ENCODE measurements around the gene USP40. TPM values are rescaled to one million over a fixed set of nuclear protein-coding genes. Genes with fewer than 3 reads are reported as not detected.

USP40 gene
- total and polyA plus RNA-seq, 10 donors = 11.4 to 57.3 (median 38.1) TPM

GRCh38 chr2:233491326-233491725, 75.3 kb downstream of the USP40 start:
- Histone ChIP-seq H3K4me3 (no peak overlapping the region), H3K4me1 (peaks cover 0 to 16% (median 0%) of the 10 kb centered on the region in 6 donors), H3K27ac (no peak overlapping the region), H3K36me3 (peaks cover 2 to 89% (median 40%) of the 10 kb centered on the region in 6 donors), H3K27me3 (replicated peaks in 1 of 7) (no peaks in the 10 kb centered on the region), H3K9me3 (no peaks in the 10 kb centered on the region)
- no peak for DNase-seq
- TF ChIP-seq, protein P1, sequence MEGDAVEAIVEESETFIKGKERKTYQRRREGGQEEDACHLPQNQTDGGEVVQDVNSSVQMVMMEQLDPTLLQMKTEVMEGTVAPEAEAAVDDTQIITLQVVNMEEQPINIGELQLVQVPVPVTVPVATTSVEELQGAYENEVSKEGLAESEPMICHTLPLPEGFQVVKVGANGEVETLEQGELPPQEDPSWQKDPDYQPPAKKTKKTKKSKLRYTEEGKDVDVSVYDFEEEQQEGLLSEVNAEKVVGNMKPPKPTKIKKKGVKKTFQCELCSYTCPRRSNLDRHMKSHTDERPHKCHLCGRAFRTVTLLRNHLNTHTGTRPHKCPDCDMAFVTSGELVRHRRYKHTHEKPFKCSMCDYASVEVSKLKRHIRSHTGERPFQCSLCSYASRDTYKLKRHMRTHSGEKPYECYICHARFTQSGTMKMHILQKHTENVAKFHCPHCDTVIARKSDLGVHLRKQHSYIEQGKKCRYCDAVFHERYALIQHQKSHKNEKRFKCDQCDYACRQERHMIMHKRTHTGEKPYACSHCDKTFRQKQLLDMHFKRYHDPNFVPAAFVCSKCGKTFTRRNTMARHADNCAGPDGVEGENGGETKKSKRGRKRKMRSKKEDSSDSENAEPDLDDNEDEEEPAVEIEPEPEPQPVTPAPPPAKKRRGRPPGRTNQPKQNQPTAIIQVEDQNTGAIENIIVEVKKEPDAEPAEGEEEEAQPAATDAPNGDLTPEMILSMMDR (IDR thresholded peaks at IDR 0.05 in 8 of 11, conservative IDR thresholded peaks at IDR 0.05 in 3 of 11) = no peak
- TF ChIP-seq POLR2AphosphoS5 (IDR thresholded peaks at IDR 0.05) (no peak), POLR2A (IDR thresholded peaks at IDR 0.05) (no peak)
- intact Hi-C loops (cut with DNase I; ENCODE audit: low total_unique reads) = no loop called here
- WGBS, 5 donors = 68 to 93% (median 83%) methylated on average over 3 of the region's 3 CpGs

DNA sequence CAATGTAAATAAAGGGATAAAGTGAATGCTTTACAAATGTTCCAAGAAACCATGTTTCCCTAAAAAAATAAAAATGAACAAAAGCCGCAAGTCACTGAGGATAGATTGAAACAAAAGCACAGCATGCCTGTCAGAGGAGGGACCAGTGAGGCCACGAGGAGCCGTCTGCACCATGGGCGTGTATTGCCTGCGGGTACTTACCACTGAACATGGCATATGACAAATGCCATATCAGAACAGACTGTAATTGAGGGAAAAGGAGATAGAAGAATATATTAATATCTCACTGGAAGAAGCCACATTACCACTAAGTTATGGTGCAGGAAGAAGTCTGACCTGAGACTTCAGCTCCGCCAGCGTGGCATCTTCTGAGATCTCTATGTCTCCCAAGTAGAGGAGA, 75.8 kb downstream of the USP40 start:
- intact Hi-C loops (cut with DNase I; ENCODE audit: low total_unique reads) = no loop called here
- Histone ChIP-seq H3K4me3 (no peak overlapping the region), H3K27ac (no peak overlapping the region), H3K4me1 (peaks cover 0 to 17% (median 0%) of the 10 kb centered on the region in 6 donors), H3K36me3 (peaks cover 2 to 89% (median 36%) of the 10 kb centered on the region in 6 donors), H3K27me3 (replicated peaks in 1 of 7) (no peaks in the 10 kb centered on the region), H3K9me3 (no peaks in the 10 kb centered on the region)
- TF ChIP-seq POLR2AphosphoS5 (IDR thresholded peaks at IDR 0.05) = no peak
- TF ChIP-seq, protein P1 (IDR thresholded peaks at IDR 0.05 in 8 of 11, conservative IDR thresholded peaks at IDR 0.05 in 3 of 11) = no peak
- no peak for DNase-seq
- WGBS, 5 donors = 94 to 100% (median 98%) methylated on average over 7 of the region's 7 CpGs

DNA sequence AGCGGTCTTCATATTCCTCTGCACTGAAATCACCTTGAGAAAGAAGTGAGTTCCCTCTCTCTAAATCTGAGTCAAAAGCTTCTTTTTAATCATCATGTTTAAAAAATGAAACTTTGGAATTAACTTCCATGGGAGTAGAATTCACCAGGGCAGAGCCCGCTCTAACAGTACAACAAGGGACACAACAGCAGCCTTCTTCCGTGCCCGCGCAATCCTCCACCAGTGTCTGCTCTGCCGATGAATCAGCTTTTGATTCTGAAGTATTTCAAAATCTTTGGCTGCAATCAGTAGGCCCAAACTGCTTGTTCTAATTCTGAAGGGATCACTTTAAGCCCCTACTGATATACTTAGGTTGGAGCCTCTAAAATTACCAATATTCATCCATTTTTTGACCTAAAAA, 76.9 kb downstream of the USP40 start:
- H3K4me3 ChIP-seq = no peak overlapping the region

GRCh38 chr2:233489143-233489542, 77.4 kb downstream of the USP40 start:
- H3K4me3 ChIP-seq = no peak overlapping the region
- peaks cover 2 to 96% (median 40%) of the 10 kb centered on the region in 6 donors for H3K36me3 ChIP-seq
- peak overlapping the region in 1 of 8 donors; percentile 9 for H3K27ac ChIP-seq
- 74 to 86% (median 81%) methylated on average over 10 of the region's 10 CpGs for WGBS, 5 donors
- no peaks in the 10 kb centered on the region for H3K27me3 ChIP-seq (replicated peaks in 1 of 7)
- H3K4me1 ChIP-seq = peaks cover 0 to 17% (median 0%) of the 10 kb centered on the region in 6 donors
- peak; percentile 59 for DNase-seq
- intact Hi-C loops (cut with DNase I; ENCODE audit: low total_unique reads) = no loop called here
- TF ChIP-seq, protein P1 (IDR thresholded peaks at IDR 0.05 in 8 of 11, conservative IDR thresholded peaks at IDR 0.05 in 3 of 11) = no peak
- TF ChIP-seq POLR2AphosphoS5 (IDR thresholded peaks at IDR 0.05) (no peak), POLR2A (IDR thresholded peaks at IDR 0.05) (no peak)
- no peaks in the 10 kb centered on the region for H3K9me3 ChIP-seq

More for the DNA sequence above, 76.9 kb downstream of the USP40 start:
- TF ChIP-seq, protein P1 (IDR thresholded peaks at IDR 0.05 in 8 of 11, conservative IDR thresholded peaks at IDR 0.05 in 3 of 11) = no peak
- TF ChIP-seq POLR2A (IDR thresholded peaks at IDR 0.05) (no peak), POLR2AphosphoS5 (IDR thresholded peaks at IDR 0.05) (no peak)
- no peak for DNase-seq
- Histone ChIP-seq H3K4me1 (peaks cover 0 to 17% (median 0%) of the 10 kb centered on the region in 6 donors), H3K9me3 (no peaks in the 10 kb centered on the region), H3K27me3 (replicated peaks in 1 of 7) (no peaks in the 10 kb centered on the region), H3K27ac (no peak overlapping the region), H3K36me3 (peaks cover 2 to 91% (median 37%) of the 10 kb centered on the region in 6 donors)
- intact Hi-C loops (cut with DNase I; ENCODE audit: low total_unique reads) = no loop called here
- 87 to 96% (median 94%) methylated on average over 6 of the region's 6 CpGs for WGBS, 5 donors

All from spleen (tissue), 11 donors.